Fibroblast of lung (primary cell): Measurements from ENCODE around the gene DCLK2.

Experiments
- CTCF ChIP-seq, 2 donors: IDR thresholded peaks in 1 of 2; conservative IDR thresholded peaks in 1 of 2; 1 replicate in 1 of 2; 2 replicates in 1 of 2; pipeline ENCODE4 v1.5.1; 2011 to 2012; ENCODE audit warnings: low read length in 2 of 2, control low read depth in 1 of 2, inconsistent platforms in 1 of 2, low read depth in 1 of 2, mild to moderate bottlenecking in 1 of 2
- EZH2 ChIP-seq: IDR thresholded peaks from 2 replicates; pipeline ENCODE4 v1.5.1; 2012; ENCODE audit warnings: low read length, control low read depth, mild to moderate bottlenecking; ENCODE audit errors: missing control alignments

DNA sequence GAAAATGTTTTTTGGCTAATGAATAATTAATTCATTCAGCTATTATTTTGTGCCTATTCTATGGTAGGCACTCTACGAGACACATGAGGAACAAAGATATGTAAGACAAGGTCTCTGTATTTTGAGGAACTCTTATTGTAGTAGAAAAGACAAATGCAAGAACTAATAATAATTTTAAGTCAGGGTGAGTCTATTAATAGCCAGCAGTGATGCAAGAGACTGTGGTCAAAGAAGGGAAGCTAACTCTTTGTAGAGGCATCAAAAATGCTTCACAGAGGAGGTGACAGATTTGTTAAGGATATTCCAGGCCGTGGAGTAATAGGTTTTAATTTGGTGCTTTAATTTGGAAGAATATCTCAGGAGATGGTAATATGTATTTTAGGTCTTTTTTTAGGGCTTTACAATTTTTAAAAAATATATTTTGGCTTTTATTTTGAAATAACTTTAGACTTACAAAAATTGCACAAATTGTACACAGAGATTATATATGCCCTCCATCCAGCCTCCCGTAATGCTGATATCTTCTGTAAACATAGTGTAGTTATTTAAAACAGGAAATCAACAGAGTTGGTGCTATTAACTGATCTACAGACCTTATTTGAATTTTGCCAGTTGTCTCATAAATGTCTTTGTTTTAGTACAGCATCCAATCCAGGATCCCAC is 48.1 kb downstream of the DCLK2 start:
- TF ChIP-seq CTCF (conservative IDR thresholded peaks at IDR 0.05 in 1 of 2, IDR thresholded peaks at IDR 0.05 in 1 of 2; ENCODE audit: low read depth in 1 of 2, low read length in 2 of 2) = no peak
- TF ChIP-seq EZH2 = no peak
